Measurements from ENCODE around the gene SYPL2.
"Not testable (repeated sequence)": the region's sequence is repeated elsewhere in the genome, so short reads cannot be mapped to it uniquely, and the experiment has no call there.

Gene SYPL2

GRCh38 chr1:109441069-109441468 lies 25.3 kb upstream of the SYPL2 start:
- no peaks in the 10 kb centered on the region for H3K9me3 ChIP-seq (ENCODE audit: severe bottlenecking)
- DNase-seq (ENCODE audit: low spot score) (no peak), ATAC-seq (ENCODE audit: low read depth) (no peak)
- H3K27ac ChIP-seq (ENCODE audit: poor library complexity, severe bottlenecking): no peak overlapping the region
- no peaks in the 10 kb centered on the region for H3K27me3 ChIP-seq (ENCODE audit: insufficient read depth, poor library complexity, severe bottlenecking)
- H3K4me1 ChIP-seq (ENCODE audit: insufficient read depth, poor library complexity, severe bottlenecking): no peaks in the 10 kb centered on the region
- no peaks in the 10 kb centered on the region for H3K36me3 ChIP-seq (ENCODE audit: low read depth)
- no peak for TF ChIP-seq CTCF (IDR thresholded peaks at IDR 0.05; ENCODE audit: poor library complexity, severe bottlenecking)
- H3K4me3 ChIP-seq (ENCODE audit: severe bottlenecking): no peak overlapping the region

- Histone ChIP-seq H3K4me3 (ENCODE audit: severe bottlenecking) (no peak overlapping the region), H3K36me3 (ENCODE audit: low read depth) (no peaks in the 10 kb centered on the region), H3K4me1 (ENCODE audit: insufficient read depth, poor library complexity, severe bottlenecking) (no peaks in the 10 kb centered on the region), H3K27me3 (ENCODE audit: insufficient read depth, poor library complexity, severe bottlenecking) (no peaks in the 10 kb centered on the region), H3K9me3 (ENCODE audit: severe bottlenecking) (no peaks in the 10 kb centered on the region), H3K27ac (ENCODE audit: poor library complexity, severe bottlenecking) (no peak overlapping the region)
- DNase-seq (ENCODE audit: low spot score): no peak
- no peak for ATAC-seq (ENCODE audit: low read depth)
- no peak for TF ChIP-seq CTCF (IDR thresholded peaks at IDR 0.05; ENCODE audit: poor library complexity, severe bottlenecking)
Observed at GRCh38 chr1:109443476-109443875, 22.9 kb upstream of the SYPL2 start.

DNA sequence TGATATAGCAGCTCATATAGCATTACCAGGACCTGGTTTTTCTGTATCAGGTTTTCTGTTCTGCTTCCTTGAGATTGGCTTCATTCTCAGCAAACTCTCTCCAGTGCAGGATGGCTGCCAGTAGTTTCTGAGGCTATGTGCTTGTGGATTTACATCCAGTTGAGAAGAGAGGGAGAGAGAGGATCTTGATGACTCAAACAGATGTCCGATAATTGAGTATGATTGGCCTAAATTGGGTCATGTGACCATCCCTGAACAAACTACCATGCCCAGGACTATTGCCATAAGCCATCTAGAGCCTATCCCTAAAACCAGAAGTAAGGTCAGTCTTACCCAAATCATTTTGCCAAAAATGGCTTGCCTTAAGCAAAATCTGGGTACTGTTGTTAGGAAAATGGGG lies 22.0 kb upstream of the SYPL2 start:
- H3K27me3 ChIP-seq (ENCODE audit: insufficient read depth, poor library complexity, severe bottlenecking): peaks cover 4% of the 10 kb centered on the region
- H3K36me3 ChIP-seq (ENCODE audit: low read depth): no peaks in the 10 kb centered on the region
- ATAC-seq (ENCODE audit: low read depth) (no peak), DNase-seq (ENCODE audit: low spot score) (no peak)
- no peaks in the 10 kb centered on the region for H3K4me1 ChIP-seq (ENCODE audit: insufficient read depth, poor library complexity, severe bottlenecking)
- H3K27ac ChIP-seq (ENCODE audit: poor library complexity, severe bottlenecking): no peak overlapping the region
- H3K4me3 ChIP-seq (ENCODE audit: severe bottlenecking): no peak overlapping the region
- TF ChIP-seq CTCF (IDR thresholded peaks at IDR 0.05; ENCODE audit: poor library complexity, severe bottlenecking): no peak
- H3K9me3 ChIP-seq (ENCODE audit: severe bottlenecking): no peaks in the 10 kb centered on the region

- not testable (repeated sequence) for DNase-seq (ENCODE audit: low spot score); H3K9me3 ChIP-seq (ENCODE audit: severe bottlenecking); H3K4me3 ChIP-seq (ENCODE audit: severe bottlenecking); H3K4me1 ChIP-seq (ENCODE audit: insufficient read depth, poor library complexity, severe bottlenecking); H3K36me3 ChIP-seq (ENCODE audit: low read depth); H3K27ac ChIP-seq (ENCODE audit: poor library complexity, severe bottlenecking); ATAC-seq (ENCODE audit: low read depth); H3K27me3 ChIP-seq (ENCODE audit: insufficient read depth, poor library complexity, severe bottlenecking)
Observed at GRCh38 chr1:109445949-109446695, 20.2 kb upstream of the SYPL2 start.

- ATAC-seq (ENCODE audit: low read depth) (no peak), DNase-seq (ENCODE audit: low spot score) (no peak)
- Histone ChIP-seq H3K4me3 (ENCODE audit: severe bottlenecking) (no peak overlapping the region), H3K4me1 (ENCODE audit: insufficient read depth, poor library complexity, severe bottlenecking) (no peaks in the 10 kb centered on the region), H3K9me3 (ENCODE audit: severe bottlenecking) (no peaks in the 10 kb centered on the region), H3K36me3 (ENCODE audit: low read depth) (no peaks in the 10 kb centered on the region), H3K27ac (ENCODE audit: poor library complexity, severe bottlenecking) (no peak overlapping the region), H3K27me3 (ENCODE audit: insufficient read depth, poor library complexity, severe bottlenecking) (peaks cover 4% of the 10 kb centered on the region)
- no peak for TF ChIP-seq CTCF (IDR thresholded peaks at IDR 0.05; ENCODE audit: poor library complexity, severe bottlenecking)
Observed at GRCh38 chr1:109447524-109447923, 18.8 kb upstream of the SYPL2 start.

Data from RWPE2 (cell line).